Loucy (cell line): Measurements from ENCODE around the gene NMRK1.

Experiments
- H2AFZ ChIP-seq: fragments of 200-600 bp; sonication (generic); 2 replicates; pipeline ENCODE4 v1.6.0; 2016; ENCODE audit warnings: antibody characterized with exemption, mild to moderate bottlenecking, low read length, moderate library complexity
- H3F3A ChIP-seq: fragments of 200-600 bp; 2 replicates; pipeline ENCODE4 v1.6.0; 2016; ENCODE audit warnings: antibody characterized with exemption, low read depth, mild to moderate bottlenecking
- H3K27me3 ChIP-seq: fragments of 200-600 bp; sonication (generic); 2 replicates; pipeline ENCODE4 v1.6.1; 2014; ENCODE audit warnings: low read length, mild to moderate bottlenecking; ENCODE audit not compliant: insufficient read depth, poor library complexity, severe bottlenecking
- H3K36me3 ChIP-seq: fragments of 200-600 bp; sonication (generic); 2 replicates; pipeline ENCODE4 v1.6.1; 2016; ENCODE audit warnings: low read length; ENCODE audit not compliant: insufficient read depth
- H3K4me1 ChIP-seq: fragments of 200-600 bp; sonication (generic); 2 replicates; pipeline ENCODE4 v1.5.1; 2014; ENCODE audit warnings: low read length, mild to moderate bottlenecking; ENCODE audit not compliant: insufficient read depth, poor library complexity, severe bottlenecking
- H3K4me2 ChIP-seq: fragments of 200-600 bp; sonication (generic); 2 replicates; pipeline ENCODE4 v1.6.0; 2014; ENCODE audit warnings: antibody characterized with exemption, low read length, low read depth, mild to moderate bottlenecking; ENCODE audit not compliant: poor library complexity, severe bottlenecking
- H3K4me3 ChIP-seq: fragments of 200-600 bp; sonication (generic); 2 replicates; pipeline ENCODE4 v1.5.1; 2014; ENCODE audit warnings: low read length, mild to moderate bottlenecking, mixed read lengths; ENCODE audit not compliant: poor library complexity, severe bottlenecking
- H3K79me2 ChIP-seq: fragments of 200-600 bp; sonication (generic); 2 replicates; pipeline ENCODE4 v1.6.1; 2014; ENCODE audit warnings: low read length; ENCODE audit not compliant: insufficient read depth
- H3K9ac ChIP-seq: fragments of 200-600 bp; sonication (generic); 2 replicates; pipeline ENCODE4 v1.6.0; 2014; ENCODE audit warnings: mild to moderate bottlenecking, low read depth, low read length, moderate library complexity; ENCODE audit not compliant: poor library complexity, severe bottlenecking
- H3K9me2 ChIP-seq: fragments of 200-600 bp; sonication (generic); replicated peaks from 2 replicates; pipeline ENCODE4 v1.6.1; 2016; ENCODE audit warnings: low read depth, low read length, mixed read lengths
- H3K9me3 ChIP-seq: fragments of 200-600 bp; sonication (generic); 2 replicates; pipeline ENCODE4 v1.6.1; 2014; ENCODE audit warnings: mild to moderate bottlenecking, antibody characterized with exemption, low read length, low read depth; ENCODE audit not compliant: insufficient read depth
- H4K20me1 ChIP-seq: fragments of 200-600 bp; sonication (generic); 2 replicates; pipeline ENCODE4 v1.6.0; 2014; ENCODE audit warnings: antibody characterized with exemption, low read length, mild to moderate bottlenecking; ENCODE audit not compliant: insufficient read depth, poor library complexity, severe bottlenecking
- EZH2phosphoT487 ChIP-seq: fragments of 200-600 bp; IDR thresholded peaks from 2 replicates; pipeline ENCODE4 v1.6.1; 2018; ENCODE audit warnings: antibody characterized with exemption, mild to moderate bottlenecking, moderate library complexity, borderline replicate concordance
- TF ChIP-seq, protein P1 (sequence below): fragments of 200-600 bp; sonication (generic); conservative IDR thresholded peaks from 2 replicates; pipeline ENCODE4 v1.5.1; 2014; ENCODE audit warnings: mild to moderate bottlenecking, antibody characterized with exemption, low read length

The NMRK1 gene

DNA sequence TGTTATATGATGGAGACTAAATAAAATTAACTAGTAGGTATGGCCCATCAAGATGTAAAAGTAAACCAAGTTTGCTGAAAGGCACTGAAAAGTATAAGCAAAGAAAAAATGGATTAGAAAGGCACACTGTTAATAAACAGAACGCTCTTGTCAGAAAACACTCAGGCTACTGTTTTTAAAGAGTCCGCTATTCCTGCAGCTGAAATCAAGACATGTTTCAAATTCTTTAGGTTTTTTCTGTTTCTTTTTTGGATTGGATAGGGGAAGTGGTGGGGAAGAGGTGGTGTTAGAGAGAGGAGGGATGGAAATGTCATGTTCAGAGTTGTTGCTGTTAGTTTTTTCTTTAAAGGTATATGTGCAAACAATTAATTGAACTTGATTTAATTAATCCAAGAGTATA, 17.9 kb upstream of the NMRK1 start:
- Histone ChIP-seq H3K4me1 (peaks cover 9% of the 10 kb centered on the region), H3K9me3 (no peaks in the 10 kb centered on the region), H3K4me3 (no peak overlapping the region), H3F3A (no peaks in the 10 kb centered on the region), H3K27me3 (no peaks in the 10 kb centered on the region), H2AFZ (no peak overlapping the region), H3K4me2 (no peak overlapping the region), H3K36me3 (peaks cover 6% of the 10 kb centered on the region; the same call in 1 of the 2 replicates), H3K9me2 (no peaks in the 10 kb centered on the region), H4K20me1 (no peaks in the 10 kb centered on the region), H3K9ac (no peak overlapping the region), H3K79me2 (peaks cover 60% of the 10 kb centered on the region)
- TF ChIP-seq, protein P1, sequence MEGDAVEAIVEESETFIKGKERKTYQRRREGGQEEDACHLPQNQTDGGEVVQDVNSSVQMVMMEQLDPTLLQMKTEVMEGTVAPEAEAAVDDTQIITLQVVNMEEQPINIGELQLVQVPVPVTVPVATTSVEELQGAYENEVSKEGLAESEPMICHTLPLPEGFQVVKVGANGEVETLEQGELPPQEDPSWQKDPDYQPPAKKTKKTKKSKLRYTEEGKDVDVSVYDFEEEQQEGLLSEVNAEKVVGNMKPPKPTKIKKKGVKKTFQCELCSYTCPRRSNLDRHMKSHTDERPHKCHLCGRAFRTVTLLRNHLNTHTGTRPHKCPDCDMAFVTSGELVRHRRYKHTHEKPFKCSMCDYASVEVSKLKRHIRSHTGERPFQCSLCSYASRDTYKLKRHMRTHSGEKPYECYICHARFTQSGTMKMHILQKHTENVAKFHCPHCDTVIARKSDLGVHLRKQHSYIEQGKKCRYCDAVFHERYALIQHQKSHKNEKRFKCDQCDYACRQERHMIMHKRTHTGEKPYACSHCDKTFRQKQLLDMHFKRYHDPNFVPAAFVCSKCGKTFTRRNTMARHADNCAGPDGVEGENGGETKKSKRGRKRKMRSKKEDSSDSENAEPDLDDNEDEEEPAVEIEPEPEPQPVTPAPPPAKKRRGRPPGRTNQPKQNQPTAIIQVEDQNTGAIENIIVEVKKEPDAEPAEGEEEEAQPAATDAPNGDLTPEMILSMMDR: no peak
- no peak for TF ChIP-seq EZH2phosphoT487

DNA sequence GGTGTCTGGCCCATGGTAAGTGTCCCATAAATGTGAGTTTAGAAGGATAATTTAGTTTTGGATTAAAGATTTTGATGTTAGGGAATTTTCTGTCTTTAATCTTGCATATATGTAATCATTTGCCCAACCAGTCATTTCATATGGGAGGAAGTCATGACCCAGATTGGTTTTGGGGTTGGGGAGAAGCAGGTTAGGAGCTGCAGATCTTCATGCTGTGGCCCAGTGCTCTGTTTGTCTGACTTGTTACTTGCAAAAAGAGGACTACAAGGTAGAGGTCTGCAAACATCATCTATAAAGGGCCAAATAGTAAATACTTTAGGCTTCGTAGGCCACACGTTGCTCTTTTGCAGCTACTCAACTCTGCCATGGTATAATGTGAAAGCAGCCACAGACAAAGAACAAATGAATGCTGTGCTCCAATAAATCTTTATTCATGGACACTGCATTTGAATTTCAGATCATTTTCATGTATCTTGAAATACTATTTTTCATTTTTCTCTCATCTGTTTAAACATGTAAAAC, 17.1 kb upstream of the NMRK1 start:
- H2AFZ ChIP-seq: no peak overlapping the region
- H3K9ac ChIP-seq: no peak overlapping the region
- H3K36me3 ChIP-seq: peaks cover 6% of the 10 kb centered on the region; the same call in 1 of the 2 replicates
- no peaks in the 10 kb centered on the region for H3K27me3 ChIP-seq
- no peaks in the 10 kb centered on the region for H3K9me3 ChIP-seq
- H4K20me1 ChIP-seq: no peaks in the 10 kb centered on the region
- peaks cover 9% of the 10 kb centered on the region for H3K4me1 ChIP-seq
- H3K4me3 ChIP-seq: no peak overlapping the region
- H3K9me2 ChIP-seq: no peaks in the 10 kb centered on the region
- peaks cover 56% of the 10 kb centered on the region for H3K79me2 ChIP-seq
- TF ChIP-seq EZH2phosphoT487: no peak
- TF ChIP-seq, protein P1: no peak
- no peak overlapping the region for H3K4me2 ChIP-seq
- H3F3A ChIP-seq: no peaks in the 10 kb centered on the region

DNA sequence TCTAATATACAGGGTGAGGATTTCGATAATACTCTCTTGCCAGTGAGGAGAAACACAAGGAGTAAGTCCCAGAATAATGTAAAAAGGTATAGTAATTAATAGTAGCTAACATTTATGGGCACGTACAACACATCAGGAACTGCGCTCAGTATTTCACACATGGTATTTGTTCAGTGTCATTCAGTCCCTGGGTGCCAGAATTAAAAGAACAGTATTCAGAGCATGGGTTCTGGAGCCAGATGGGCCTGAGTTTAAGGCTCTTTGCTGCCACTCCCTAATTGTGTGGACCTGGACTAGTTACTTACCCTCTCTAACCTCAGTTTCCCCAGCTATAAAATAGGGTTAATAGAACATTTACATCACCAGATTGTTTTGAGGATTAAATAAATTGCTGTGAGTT, 16.7 kb upstream of the NMRK1 start:
- Histone ChIP-seq H2AFZ (no peak overlapping the region), H3K4me1 (peaks cover 9% of the 10 kb centered on the region), H4K20me1 (no peaks in the 10 kb centered on the region), H3K27me3 (no peaks in the 10 kb centered on the region), H3K36me3 (peaks cover 6% of the 10 kb centered on the region; the same call in 1 of the 2 replicates), H3K9me2 (no peaks in the 10 kb centered on the region), H3K9me3 (no peaks in the 10 kb centered on the region), H3K4me3 (no peak overlapping the region), H3K9ac (no peak overlapping the region), H3K4me2 (no peak overlapping the region), H3K79me2 (peaks cover 56% of the 10 kb centered on the region), H3F3A (no peaks in the 10 kb centered on the region)
- TF ChIP-seq EZH2phosphoT487: no peak
- TF ChIP-seq, protein P1: no peak
